GM12864 (cell line): ENCODE measurements around the gene SH3TC1.

Experiments
- DNase-seq: peaks from one replicate; pipeline ENCODE4 v3.0.0-alpha.2; 2011; ENCODE audit warnings: low read depth
- H3K4me3 ChIP-seq: 2 replicates; pipeline ENCODE4 v1.5.1; 2011; ENCODE audit warnings: mild to moderate bottlenecking, low read depth, low read length, control low read depth
- TF ChIP-seq, protein P1 (sequence below): IDR thresholded peaks from 2 replicates; pipeline ENCODE4 v1.5.1; 2011; ENCODE audit warnings: low read depth, mild to moderate bottlenecking, moderate library complexity, low read length, control low read depth, inconsistent platforms; ENCODE audit errors: missing control alignments

The SH3TC1 gene

DNA sequence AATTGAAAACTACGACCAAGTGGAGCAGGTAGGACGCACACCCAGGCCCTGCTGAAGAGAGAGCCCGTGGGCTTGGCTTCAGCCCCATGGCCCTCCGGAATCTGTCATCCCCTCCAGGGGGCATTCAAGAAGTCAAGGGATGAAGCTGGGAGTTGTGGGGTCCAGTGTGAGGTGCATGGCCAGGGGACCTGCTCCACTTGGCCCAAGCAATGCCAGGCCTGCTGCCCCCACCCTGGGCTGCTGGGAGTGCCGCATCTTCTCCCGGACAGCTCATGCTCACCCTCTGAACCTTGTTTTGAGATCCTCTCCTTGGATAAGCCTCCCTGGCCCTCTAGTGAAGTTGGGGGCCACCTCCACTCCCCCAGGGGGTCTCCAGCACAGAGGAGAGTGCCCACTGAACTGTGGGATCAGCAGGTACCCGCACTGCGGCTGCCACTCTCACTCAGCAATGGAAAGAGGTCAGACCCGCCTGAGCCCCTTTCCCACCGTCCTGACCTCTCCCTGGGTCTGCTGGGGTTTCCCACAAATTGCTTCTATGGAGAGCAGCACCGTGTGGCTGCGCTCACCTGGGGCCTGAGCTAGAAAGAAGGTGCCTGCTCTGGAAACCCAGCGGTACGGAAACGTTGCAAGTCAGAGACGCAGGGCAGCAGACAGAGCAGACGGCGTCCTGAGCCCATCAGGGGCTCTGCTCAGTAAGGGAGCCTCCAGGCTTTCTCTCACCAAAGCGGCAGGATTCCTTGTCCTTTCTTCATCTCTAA is 35.5 kb upstream of the SH3TC1 start:
- TF ChIP-seq, protein P1, sequence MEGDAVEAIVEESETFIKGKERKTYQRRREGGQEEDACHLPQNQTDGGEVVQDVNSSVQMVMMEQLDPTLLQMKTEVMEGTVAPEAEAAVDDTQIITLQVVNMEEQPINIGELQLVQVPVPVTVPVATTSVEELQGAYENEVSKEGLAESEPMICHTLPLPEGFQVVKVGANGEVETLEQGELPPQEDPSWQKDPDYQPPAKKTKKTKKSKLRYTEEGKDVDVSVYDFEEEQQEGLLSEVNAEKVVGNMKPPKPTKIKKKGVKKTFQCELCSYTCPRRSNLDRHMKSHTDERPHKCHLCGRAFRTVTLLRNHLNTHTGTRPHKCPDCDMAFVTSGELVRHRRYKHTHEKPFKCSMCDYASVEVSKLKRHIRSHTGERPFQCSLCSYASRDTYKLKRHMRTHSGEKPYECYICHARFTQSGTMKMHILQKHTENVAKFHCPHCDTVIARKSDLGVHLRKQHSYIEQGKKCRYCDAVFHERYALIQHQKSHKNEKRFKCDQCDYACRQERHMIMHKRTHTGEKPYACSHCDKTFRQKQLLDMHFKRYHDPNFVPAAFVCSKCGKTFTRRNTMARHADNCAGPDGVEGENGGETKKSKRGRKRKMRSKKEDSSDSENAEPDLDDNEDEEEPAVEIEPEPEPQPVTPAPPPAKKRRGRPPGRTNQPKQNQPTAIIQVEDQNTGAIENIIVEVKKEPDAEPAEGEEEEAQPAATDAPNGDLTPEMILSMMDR = no peak

GRCh38 chr4:8164194-8164565 is 34.9 kb upstream of the SH3TC1 start:
- TF ChIP-seq, protein P1 = no peak
- no peak for DNase-seq
- H3K4me3 ChIP-seq = no peak overlapping the region

More for the DNA sequence above, 35.5 kb upstream of the SH3TC1 start:
- no peak for DNase-seq
- no peak overlapping the region for H3K4me3 ChIP-seq

GRCh38 chr4:8164687-8165086 is 34.4 kb upstream of the SH3TC1 start:
- H3K4me3 ChIP-seq = no peak overlapping the region
- no peak for DNase-seq
- TF ChIP-seq, protein P1 = no peak

DNA sequence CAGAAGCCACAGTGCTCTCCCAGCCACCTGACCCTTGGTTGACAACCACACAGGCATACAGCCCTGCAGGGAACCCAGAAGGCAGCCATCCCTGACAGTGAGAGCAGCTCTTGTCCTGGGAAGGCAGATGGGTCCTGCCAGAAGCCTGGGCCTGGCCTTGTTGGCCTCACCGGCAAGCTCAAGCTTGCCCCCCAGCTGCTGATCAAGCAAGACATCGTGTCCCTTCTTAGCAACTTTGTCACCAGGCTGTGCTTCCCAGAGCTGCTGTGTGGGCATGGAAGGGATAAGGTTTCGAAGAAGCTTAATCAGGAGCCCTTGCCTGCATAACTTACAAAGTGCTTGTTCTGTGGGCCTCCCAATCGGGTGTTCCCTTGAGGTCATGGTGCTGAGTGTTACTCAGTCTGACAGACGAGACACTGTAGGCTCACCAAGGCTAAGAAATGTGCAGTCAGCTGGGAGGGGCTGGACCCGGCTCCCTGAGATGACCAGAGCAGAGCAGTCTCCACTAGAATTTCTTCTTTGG is 33.7 kb upstream of the SH3TC1 start:
- DNase-seq = no peak

GRCh38 chr4:8167291-8167690 is 31.8 kb upstream of the SH3TC1 start:
- H3K4me3 ChIP-seq = no peak overlapping the region
- no peak for DNase-seq
- TF ChIP-seq, protein P1 = no peak

More for the DNA sequence above, 33.7 kb upstream of the SH3TC1 start:
- no peak overlapping the region for H3K4me3 ChIP-seq
- TF ChIP-seq, protein P1 = no peak

- TF ChIP-seq, protein P1 = no peak
- DNase-seq = no peak
- H3K4me3 ChIP-seq = no peak overlapping the region
Observed at GRCh38 chr4:8167815-8168214, 31.3 kb upstream of the SH3TC1 start.

- no peak overlapping the region for H3K4me3 ChIP-seq
- TF ChIP-seq, protein P1 = peak; percentile 53
- DNase-seq = no peak
Observed at GRCh38 chr4:8168232-8168631, 30.9 kb upstream of the SH3TC1 start.
